Mammary epithelial cell (primary cell): ENCODE measurements around the gene SF3B2.

Source experiments
- CTCF ChIP-seq, 2 donors: IDR thresholded peaks in 1 of 2; conservative IDR thresholded peaks in 1 of 2; 2 replicates each; pipeline ENCODE4 v1.5.1; 2011 to 2012; ENCODE audit warnings: inconsistent platforms in 2 of 2, low read length in 2 of 2, mild to moderate bottlenecking in 2 of 2, control low read depth in 1 of 2, low read depth in 1 of 2; ENCODE audit not compliant: insufficient read depth in 1 of 2; ENCODE audit errors: extremely low read depth in 1 of 2
- EZH2 ChIP-seq: IDR thresholded peaks from 2 replicates; pipeline ENCODE4 v1.6.1; 2012; ENCODE audit warnings: low read length, inconsistent platforms, borderline replicate concordance

GRCh38 chr11:66104057-66104638, 52.0 kb downstream of the SF3B2 start:
- no peak for TF ChIP-seq CTCF (conservative IDR thresholded peaks at IDR 0.05 in 1 of 2, IDR thresholded peaks at IDR 0.05 in 1 of 2; ENCODE audit: extremely low read depth in 1 of 2, insufficient read depth in 1 of 2, low read depth in 1 of 2, low read length in 2 of 2)
- no peak for TF ChIP-seq EZH2
